SIG-M5 (cell line): Measurements from ENCODE around the gene USF2.

Experiments
- DNase-seq: peaks from one replicate; lab custom pipeline; 2025; lab: John Stamatoyannopoulos, UW

Gene USF2

DNA sequence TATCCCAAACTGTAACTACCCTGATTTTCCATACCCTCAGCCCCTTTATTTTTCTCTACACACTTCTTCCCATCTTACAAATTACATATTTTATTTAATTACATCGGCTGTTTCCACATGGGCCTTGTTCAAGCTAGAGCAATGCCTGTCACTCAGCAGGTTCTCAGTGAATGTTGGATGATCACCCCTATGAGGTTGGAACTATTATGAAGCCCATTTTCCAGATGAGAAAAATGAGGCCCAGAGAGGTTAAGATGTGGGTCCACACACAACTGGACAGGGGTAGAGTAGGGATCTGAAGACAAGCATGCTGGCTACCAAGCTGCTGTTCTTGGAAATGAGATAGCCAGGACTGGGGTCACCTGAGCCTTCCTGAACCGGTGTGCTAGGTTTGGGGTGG is 33.2 kb downstream of the USF2 start:
- DNase-seq, result no peak

DNA sequence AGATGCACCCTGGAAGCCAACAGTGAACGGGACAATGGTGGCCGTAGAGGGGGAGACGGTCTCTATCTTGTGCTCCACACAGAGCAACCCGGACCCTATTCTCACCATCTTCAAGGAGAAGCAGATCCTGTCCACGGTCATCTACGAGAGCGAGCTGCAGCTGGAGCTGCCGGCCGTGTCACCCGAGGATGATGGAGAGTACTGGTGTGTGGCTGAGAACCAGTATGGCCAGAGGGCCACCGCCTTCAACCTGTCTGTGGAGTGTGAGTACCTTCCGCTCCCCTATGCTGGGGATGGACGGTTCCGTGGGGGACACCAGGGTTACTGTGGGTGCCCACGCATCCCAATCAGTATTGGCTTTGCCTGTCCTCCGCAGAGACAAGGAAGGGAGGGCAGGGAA is 33.7 kb downstream of the USF2 start:
- no peak for DNase-seq

DNA sequence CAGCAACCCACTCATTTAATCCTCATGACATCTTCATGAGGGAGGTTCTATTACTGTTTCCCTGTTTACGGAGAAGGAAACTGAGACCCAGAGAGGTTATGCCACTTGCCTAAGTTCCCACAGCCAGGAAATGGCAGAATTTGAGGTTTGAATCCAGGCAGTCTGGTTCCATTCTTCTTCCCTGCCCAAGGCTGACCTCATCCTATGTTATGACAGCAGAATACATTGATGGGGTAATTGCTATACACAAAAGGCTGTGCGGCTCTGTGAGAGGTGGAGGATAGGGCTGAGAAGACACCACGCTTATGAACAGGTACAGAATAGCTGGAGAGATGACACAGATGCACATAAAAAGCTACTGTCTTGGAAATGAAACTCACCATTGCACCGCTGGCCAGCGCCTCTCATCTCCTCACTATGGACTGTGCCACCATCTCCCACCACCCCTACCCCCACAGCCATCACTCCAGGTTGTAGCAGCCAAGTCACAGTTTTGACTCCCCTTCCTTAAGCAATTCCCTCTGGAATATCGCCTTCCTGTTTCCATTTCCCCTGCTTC is 34.7 kb downstream of the USF2 start:
- no peak for DNase-seq

DNA sequence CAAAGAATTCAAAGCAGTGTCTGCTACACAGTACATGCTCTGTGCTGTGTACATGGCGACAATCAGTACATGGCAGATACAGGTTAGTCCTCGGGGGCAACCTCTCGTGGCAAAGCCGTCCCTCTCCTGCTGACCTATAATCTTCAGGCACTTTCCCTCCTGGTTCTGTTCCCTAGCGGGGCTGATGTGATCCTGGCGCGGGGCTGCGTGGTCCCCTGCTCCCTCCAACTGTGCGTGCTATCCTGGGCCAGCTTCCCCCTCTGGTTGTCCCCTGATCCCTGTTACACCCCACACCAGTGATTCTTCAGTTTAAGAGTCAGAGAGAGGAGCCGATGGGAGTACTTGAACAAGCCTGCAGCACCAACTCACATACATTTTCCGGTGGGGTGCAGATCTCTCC is 35.3 kb downstream of the USF2 start:
- no peak for DNase-seq

DNA sequence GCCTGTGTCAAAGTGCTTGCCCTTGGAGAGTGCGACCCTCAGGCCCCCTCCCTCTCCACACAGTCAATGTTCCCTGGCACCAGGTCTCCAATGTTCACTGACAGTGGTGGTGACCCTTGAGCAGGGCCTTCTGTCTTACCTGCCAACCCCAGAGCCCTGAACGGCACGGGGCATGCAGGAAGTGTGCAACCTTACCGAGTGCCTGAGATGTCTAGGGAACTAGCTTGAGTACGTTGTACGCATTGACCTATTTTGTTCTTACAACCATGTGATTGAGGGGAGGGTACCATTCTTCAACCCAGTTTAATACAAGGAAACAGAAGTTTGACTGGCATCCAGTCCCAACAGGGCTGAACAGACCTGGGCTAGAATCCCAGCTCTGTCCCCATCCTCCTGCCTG is 36.4 kb downstream of the USF2 start:
- no peak for DNase-seq

DNA sequence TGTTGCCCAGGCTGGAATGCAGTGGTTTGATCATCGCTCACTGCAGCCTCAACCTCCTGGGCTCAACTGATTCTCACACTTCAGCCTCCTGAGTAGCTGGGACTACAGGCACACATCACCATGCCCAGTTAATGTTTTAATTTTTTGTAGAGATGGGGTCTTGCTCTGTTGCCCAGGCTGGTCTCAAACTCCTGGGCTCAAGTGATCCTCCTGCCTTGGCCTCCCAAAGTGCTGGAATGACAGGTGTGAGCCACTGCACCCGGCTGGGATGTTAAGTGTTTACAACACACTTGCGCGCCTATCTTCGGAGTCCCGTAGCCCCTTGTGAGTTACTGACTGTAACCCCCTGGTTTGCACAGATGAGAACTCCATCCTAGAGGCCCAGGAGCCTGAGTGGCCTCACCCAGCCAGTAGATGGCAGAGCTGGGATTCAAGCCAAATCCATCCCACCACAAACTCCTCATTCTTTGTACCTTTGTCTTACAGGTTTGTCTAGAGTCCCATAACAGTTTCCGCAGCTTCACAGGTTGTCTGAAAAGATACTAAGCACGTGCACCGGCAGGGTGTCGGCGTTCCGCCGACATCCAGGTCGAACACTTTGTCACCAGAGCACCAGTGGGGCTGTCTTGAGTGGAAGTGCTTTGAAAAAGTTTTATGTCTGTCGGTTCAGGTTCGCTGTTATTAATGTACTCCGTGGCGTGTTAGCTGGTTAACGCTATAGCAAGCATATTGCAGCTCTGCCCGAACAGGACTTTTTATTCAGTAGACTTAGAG is 37.9 kb downstream of the USF2 start:
- DNase-seq, result no peak

DNA sequence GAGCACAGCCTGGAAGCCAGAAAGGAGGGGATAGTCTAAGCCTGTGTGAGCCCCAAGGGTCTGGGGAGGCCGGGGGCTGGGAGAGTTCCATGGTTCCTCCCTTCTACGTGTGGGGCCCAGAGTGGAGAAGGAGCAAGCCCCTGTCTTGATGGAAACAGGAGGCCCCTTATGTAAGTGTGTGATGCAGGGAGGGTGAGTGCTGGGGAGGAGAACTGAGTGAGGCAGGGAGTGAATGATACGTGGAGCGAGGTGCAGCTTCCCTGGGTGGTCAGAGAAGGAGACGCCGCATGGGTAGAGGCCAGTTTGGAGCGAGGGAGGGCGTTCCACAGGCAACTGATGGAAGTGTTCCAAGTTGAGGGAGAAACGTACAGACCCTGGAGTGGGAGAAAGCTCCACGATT is 39.2 kb downstream of the USF2 start:
- no peak for DNase-seq

DNA sequence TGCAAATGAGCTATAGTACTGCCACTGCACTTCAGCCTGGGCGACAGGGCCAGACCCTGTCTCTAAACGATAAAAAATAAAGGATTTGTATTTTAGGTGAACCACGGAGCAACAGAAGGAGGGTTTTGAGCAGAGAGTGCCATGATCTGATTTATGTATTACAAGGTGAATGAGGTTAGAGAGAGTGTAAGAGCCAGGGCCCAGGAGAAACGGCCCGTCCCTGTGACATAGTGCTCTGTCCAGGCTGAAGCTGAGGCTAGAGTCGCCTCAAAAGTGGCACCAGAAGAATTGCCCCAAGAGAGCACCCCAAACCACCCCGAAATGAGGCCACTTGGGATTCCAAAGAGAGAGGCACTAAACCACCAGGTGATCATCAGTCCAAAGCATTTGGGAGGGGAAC is 40.1 kb downstream of the USF2 start:
- DNase-seq, result no peak

DNA sequence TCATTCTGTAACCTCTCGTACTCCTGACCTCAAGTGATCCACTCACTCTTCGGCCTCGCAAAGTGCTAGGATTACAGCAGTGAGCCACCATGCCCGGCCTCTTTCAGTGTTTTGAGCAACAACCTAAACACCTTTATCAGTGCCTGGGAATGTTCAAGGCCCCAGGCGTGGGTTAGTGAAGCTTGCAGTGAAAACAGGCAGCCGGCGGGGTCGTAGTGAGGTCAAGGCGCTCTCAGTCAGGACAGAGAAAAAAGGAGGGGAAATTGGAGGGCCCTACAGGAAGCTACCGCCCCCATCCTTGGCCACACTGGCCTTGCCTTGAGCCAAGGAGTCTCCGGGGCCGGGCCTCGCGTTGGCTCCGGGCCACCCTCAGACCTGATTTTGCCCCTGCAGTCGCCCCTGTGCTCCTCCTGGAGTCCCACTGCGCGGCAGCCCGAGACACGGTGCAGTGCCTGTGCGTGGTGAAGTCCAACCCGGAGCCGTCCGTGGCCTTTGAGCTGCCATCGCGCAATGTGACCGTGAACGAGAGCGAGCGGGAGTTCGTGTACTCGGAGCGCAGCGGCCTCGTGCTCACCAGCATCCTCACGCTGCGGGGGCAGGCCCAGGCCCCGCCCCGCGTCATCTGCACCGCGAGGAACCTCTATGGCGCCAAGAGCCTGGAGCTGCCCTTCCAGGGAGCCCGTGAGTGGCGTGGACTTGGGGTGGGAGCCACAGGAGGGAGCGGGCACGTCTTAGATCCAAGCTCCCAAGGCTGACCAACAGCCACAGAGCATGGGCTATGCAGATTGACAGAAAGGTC is 40.9 kb downstream of the USF2 start:
- no peak for DNase-seq

DNA sequence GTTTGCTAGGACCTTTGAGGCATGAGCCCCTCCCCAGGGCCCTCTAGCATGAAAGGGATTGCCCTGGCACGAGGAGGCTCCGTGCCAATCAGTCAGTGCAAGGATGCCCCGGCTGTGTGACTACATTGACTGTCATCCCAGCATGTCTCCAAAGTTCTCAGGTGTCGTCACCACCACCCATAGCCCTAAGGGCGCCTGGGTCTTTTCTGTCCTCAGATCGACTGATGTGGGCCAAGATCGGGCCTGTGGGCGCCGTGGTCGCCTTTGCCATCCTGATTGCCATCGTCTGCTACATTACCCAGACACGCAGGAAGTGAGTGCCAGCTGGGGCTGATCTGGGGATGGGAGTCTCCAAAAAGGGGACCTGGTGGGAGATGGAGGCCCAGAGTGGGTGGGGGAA is 41.6 kb downstream of the USF2 start:
- no peak for DNase-seq

DNA sequence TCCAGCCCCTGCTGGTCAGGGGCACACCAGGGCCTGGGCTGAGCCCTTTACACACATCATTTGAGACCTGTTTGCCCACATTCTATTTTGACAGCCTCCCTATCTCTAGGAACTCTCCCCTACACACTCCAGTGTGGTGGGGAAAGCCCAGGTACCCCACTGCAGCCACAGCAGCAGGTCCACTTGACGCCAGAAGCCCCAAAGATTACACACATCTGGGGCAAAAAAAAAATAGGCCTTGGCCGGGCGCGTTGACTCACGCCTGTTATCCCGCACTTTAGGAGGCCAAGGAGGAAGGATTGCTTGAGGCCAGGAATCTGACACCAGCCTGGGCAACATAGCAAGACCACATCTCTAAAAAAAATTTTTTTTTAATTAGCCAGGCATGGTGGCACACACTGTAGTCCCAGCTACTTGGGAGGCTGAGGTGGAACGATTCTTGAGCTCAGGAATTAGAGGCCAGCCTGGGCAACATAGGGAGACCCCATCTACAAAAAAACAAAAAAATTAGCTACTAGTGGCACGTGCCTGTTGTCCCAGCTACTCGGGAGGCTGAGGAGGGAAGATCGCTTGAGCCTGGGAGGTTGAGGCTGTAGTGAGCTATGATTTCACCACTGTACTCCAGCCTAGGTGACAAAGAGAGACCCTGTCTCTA is 42.2 kb downstream of the USF2 start:
- no peak for DNase-seq

DNA sequence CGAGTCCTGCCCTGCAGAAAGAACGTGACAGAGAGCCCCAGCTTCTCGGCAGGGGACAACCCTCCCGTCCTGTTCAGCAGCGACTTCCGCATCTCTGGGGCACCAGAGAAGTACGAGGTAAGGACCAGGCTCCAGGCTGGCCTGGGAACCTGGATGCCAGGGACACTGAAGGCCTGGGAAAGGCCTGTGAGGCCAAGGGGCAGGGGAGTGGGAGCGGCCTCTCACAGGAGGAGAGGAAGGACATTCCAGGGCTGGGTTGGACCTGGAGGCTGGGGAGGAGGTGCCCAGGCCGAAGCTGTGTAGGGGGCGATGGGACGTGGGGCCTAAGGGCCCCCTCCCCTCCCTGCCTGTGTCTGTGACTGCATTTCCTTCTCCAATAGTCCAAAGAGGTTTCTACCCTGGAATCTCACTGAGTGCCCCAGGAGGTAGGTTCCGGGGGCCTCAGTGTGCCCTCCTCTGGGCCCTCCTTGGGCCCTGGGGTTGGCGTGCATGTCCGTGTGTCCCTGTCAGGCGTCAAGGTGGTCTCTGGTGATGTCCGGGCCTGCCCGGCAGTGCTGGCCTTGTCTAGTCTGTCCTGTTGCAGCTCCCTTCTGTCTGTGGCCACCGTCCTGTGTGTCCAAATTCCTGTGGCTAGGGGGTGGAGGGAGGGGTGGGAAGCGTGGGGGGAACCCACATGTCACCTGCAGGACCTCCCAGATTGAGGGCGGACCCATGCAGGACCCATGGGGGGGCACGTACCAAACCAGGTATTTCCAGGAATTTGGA is 43.3 kb downstream of the USF2 start:
- DNase-seq, result no peak

DNA sequence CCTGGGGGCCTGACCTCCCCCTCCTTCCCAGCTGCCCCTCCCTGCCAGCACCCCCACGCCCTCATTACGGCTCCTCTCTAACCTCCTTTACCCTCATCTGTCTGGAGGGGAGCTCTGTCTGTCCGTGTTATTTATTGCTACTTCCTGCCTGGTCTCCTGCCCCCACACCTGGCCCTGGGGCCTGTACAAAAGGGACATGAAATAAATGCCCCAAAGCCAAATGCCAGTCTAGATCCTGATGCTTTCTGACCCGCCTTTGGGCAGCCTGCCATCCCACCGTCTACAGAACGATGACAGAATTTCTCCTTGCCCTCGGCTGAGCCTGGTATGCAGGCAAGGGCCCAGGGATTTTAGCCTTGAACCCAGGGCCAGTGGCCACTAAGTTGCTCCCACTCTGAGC is 44.8 kb downstream of the USF2 start:
- no peak for DNase-seq

DNA sequence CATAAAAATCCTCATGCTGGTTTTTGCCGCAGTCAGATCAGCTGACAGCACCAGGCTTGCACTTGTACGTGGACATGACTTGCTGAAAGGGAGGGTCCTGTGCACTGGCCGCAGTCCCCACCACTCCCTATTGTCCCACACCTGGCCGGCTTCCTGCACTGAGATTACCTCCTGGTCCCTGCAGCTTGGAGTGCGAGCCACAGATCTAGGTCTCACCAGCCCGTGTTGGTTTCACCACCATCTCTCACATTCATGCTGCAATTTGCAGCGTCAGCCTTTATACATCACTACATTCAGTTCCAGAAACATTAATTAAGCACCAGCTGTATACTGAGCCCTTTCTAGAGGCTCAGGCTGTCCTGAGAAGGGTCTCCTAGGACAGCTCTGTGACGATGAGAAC is 45.3 kb downstream of the USF2 start:
- no peak for DNase-seq

DNA sequence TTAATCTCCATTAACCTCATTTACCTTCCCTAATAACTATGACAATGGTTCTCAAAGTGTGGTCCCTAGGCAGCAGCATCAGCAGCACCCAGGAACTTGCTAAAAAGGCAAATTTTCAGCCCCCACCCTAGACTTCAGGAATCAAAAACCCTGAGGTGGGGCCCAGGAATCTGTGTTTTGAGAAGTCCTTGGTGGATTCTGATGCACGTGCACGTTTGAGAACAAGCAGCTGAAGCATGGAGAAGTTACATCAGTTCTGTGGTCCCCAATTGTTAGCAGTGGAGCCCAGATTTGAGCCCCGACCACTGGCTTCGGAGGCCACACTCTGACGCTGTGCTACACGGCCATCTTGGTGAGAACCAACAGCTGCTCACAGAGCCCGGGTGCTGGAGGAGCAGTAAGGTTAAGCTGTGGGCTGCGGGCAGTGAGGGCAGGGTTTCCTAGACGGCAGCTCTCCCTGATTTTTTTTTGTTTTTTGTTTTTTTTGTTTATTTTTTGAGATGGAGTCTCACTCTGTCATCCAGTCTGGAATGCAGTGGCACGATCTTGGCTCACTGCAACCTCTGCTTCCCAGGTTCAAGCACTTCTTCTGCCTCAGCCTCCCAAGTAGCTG is 46.2 kb downstream of the USF2 start:
- DNase-seq, result no peak

DNA sequence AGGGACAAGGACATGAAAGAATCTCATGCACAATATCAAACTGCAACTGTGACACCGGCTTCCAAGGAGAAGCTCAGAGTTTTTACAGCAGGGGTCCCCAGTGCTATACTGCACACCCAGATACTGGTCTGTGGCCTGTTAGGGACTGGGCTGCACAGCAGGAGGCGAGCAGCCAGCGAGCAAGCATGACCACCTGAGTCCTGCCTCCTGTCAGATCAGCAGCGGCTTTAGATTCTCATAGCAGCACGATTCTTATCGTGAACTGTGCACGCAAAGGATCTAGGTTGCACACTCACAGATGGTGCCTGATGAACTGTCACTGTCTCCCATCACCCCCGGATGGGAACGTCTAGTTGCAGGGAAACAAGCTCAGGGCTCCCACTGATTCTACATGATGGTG is 47.1 kb downstream of the USF2 start:
- DNase-seq, result no peak

DNA sequence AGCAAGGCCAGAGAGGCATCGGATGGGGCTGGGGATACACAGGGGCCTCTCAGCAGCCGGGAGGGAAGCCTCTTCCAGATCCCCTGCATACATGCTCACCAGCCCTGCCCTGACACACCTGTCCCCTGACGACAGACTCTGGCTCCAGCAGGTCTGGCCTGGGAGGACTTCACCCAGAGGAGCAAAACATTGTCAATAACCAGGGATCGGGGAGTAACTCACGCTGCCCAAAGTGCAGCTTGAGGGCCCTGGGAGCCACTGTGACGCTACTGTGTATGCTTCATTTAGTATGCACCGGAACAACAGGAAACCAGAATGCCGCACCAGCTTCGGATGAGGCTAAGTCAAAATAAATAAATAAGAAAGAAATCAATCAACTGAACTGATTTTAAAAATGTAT is 47.8 kb downstream of the USF2 start:
- DNase-seq, result no peak

DNA sequence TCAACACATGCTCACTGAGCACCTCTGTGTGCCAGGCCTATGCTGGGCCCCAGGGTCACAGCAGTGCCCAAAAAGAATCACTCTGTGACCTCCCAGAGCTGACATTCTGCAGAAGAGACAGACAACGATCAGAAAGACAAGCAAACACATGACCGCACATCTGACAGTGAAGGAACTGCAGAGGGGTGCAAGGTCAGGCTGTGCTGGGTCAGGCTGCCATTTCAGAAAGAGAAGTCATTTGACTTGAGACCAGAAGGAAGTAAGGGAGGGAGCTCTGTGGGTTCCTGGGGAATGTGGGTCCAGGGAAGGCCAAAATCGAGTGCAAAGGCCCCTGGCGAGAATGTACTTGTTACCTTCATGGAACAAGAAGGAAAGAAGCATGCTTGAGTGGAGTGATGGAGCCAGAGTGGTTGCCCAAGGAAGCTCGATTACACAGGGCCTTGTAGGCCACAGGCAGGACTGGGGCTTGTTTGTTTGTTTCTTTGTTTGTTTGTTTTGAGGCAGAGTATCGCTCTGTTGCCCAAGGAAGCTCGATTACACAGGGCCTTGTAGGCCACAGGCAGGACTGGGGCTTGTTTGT is 48.8 kb downstream of the USF2 start:
- no peak for DNase-seq

DNA sequence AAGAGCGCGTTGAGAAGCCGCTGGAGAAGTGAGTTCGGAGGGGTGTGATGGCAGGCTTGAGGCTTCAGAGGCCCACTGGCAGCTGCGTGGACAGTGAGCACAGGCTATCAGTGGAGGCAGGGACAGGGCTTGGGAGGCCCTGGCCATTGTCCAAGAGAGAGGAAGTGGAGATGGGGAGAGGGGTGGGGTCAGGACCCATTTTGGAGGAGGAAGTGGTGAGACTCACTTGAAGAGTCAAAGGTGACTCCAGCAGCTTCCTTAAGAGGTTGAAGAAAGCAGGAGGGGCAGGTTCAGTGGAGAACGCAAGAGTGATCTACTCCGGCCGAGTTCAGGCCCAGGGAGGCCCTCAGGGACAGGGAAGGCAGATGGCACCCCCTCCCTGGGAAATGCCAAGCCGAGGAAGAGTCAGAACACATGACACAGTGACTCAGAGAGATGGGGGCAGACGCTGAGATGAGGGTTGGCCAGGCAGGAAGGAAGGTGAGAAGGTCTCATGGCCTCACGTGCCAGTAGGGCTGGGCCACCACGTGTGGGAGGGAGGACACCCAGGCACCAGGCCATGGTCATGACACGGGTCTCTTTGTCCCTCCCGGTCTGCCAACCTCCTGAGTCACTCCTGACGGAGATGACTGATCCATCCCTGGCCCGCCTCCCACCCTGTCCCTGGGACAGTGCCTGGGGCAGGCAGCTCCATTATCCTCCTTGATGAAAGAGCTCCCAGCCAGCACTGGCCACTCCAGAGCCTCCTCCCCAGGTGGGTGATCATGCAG is 50.1 kb downstream of the USF2 start:
- DNase-seq, result no peak

DNA sequence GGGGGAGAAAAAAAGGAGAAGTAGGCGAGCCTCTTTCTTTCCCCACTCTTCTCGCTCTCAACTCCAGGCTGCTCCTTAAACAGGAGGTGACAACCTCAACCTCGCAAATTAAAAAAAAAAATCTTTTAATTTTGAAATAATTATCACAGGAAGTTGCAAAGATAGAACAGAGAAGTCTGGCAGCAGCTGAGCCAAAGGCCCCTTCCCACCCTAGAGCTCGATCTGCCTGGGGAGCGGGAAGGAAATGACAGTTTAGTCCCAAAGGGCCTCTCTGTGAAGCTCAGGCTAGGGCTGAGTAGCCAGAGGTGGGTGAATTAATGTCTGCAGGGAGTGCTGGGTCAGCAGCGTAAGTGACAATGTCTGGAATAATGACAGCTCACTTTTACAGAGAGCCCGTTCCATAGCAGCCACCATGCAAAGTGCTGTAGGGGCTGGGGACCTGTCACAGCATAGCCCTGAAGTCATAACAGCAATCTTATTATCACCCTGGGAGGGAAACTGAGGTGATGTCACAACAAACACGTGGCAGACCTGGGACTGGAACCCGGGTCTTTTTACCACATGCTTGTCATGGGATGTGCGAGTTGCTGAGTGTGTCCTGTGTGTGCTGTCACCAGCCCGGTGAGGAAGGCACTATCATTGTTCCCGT is 51.4 kb downstream of the USF2 start:
- no peak for DNase-seq
